Measurements from ENCODE around the gene KRTAP10-7. TPM values are rescaled to one million over a fixed set of nuclear protein-coding genes. Genes with fewer than 3 reads are reported as not detected.

The KRTAP10-7 gene
- total and polyA plus RNA-seq, 9 donors = not detected

DNA sequence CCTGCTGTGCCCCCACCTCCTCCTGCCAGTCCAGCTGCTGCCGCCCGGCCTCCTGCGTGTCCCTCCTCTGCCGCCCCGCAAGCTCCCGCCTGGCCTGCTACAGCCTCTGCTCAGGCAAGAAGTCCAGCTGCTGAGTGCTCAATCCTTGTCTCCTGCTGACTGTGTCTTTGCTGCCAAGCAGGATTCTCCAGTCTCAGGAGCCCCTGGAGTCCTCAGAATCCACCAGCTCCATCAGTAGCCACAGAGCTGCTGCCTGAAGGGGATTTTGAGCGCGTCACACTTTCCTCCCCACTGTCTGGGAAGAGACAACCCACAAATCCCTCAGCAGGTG, 46.8 kb downstream of the KRTAP10-7 start:
- Histone ChIP-seq H3K27me3 (ENCODE audit: control insufficient read depth, insufficient read depth, low read length) (no peaks in the 10 kb centered on the region), H3K36me3 (ENCODE audit: control insufficient read depth, insufficient read depth, low read length) (no peaks in the 10 kb centered on the region), H3K27ac (ENCODE audit: low read length) (no peak overlapping the region), H3K4me3 (ENCODE audit: low read length) (no peak overlapping the region), H3K4me1 (ENCODE audit: control insufficient read depth, insufficient read depth, low read length) (peaks cover 2% of the 10 kb centered on the region), H3K9me3 (replicated peaks; ENCODE audit: control insufficient read depth, low read depth, low read length) (peaks cover 9% of the 10 kb centered on the region)
- 38% methylated on average over 7 of the region's 8 CpGs for WGBS (ENCODE audit: insufficient coverage)
- peak; percentile 19 for DNase-seq

GRCh38 chr21:44648557-44649311, 48.3 kb downstream of the KRTAP10-7 start:
- H3K36me3 ChIP-seq (ENCODE audit: control insufficient read depth, insufficient read depth, low read length) = no peaks in the 10 kb centered on the region
- H3K9me3 ChIP-seq (replicated peaks; ENCODE audit: control insufficient read depth, low read depth, low read length) = peaks cover 8% of the 10 kb centered on the region
- WGBS (ENCODE audit: insufficient coverage) = 66% methylated on average over 30 of the region's 33 CpGs
- no peak overlapping the region for H3K27ac ChIP-seq (ENCODE audit: low read length)
- H3K4me3 ChIP-seq (ENCODE audit: low read length) = no peak overlapping the region
- H3K27me3 ChIP-seq (ENCODE audit: control insufficient read depth, insufficient read depth, low read length) = no peaks in the 10 kb centered on the region
- H3K4me1 ChIP-seq (ENCODE audit: control insufficient read depth, insufficient read depth, low read length) = peaks cover 2% of the 10 kb centered on the region
- DNase-seq = no peak

DNA sequence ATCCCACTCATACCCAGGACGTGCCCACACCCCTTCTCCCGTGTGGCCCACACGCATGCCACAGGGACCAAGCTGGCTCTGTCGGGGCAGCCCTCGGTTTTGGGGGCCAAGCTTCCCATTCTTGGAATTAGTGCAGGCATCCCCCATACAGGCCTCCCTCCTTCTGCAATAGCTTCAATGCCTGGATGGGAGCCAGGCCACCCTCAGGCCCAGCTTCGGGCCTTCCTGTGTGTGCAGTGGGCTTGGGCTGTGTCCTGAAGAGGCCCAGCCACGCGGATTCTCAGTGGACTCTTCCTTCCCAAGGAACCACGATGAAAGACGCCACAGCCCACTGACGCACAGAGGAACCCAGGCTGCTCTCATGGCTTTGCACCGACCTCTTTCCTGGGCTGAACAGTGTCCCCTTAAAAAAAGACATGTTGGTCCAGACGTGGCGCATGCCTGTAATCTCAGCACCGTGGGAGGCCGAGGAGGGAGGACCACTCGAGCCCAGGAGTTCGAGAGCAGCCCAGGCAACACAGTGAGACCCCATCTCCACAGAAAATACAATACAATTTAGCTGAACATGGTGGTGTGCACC, 49.2 kb downstream of the KRTAP10-7 start:
- WGBS (ENCODE audit: insufficient coverage) = 63% methylated on average over 16 of the region's 18 CpGs
- no peaks in the 10 kb centered on the region for H3K9me3 ChIP-seq (replicated peaks; ENCODE audit: control insufficient read depth, low read depth, low read length)
- DNase-seq = peak; percentile 18

GRCh38 chr21:44650265-44650972, 50.0 kb downstream of the KRTAP10-7 start:
- no peaks in the 10 kb centered on the region for H3K36me3 ChIP-seq (ENCODE audit: control insufficient read depth, insufficient read depth, low read length)
- peaks cover 2% of the 10 kb centered on the region for H3K4me1 ChIP-seq (ENCODE audit: control insufficient read depth, insufficient read depth, low read length)
- H3K4me3 ChIP-seq (ENCODE audit: low read length) = no peak overlapping the region
- DNase-seq = no peak
- no peaks in the 10 kb centered on the region for H3K9me3 ChIP-seq (replicated peaks; ENCODE audit: control insufficient read depth, low read depth, low read length)
- WGBS (ENCODE audit: insufficient coverage) = 90% methylated on average over 15 of the region's 20 CpGs
- no peak overlapping the region for H3K27ac ChIP-seq (ENCODE audit: low read length)
- peaks cover 6% of the 10 kb centered on the region for H3K27me3 ChIP-seq (ENCODE audit: control insufficient read depth, insufficient read depth, low read length)

More for the DNA sequence above, 49.2 kb downstream of the KRTAP10-7 start:
- Histone ChIP-seq H3K27ac (ENCODE audit: low read length) (no peak overlapping the region), H3K4me3 (ENCODE audit: low read length) (no peak overlapping the region), H3K4me1 (ENCODE audit: control insufficient read depth, insufficient read depth, low read length) (peaks cover 2% of the 10 kb centered on the region), H3K36me3 (ENCODE audit: control insufficient read depth, insufficient read depth, low read length) (no peaks in the 10 kb centered on the region), H3K27me3 (ENCODE audit: control insufficient read depth, insufficient read depth, low read length) (peaks cover 6% of the 10 kb centered on the region)

GRCh38 chr21:44650973-44651675, 50.7 kb downstream of the KRTAP10-7 start:
- no peaks in the 10 kb centered on the region for H3K36me3 ChIP-seq (ENCODE audit: control insufficient read depth, insufficient read depth, low read length)
- DNase-seq = no peak
- H3K4me1 ChIP-seq (ENCODE audit: control insufficient read depth, insufficient read depth, low read length) = peaks cover 2% of the 10 kb centered on the region
- H3K4me3 ChIP-seq (ENCODE audit: low read length) = no peak overlapping the region
- H3K27me3 ChIP-seq (ENCODE audit: control insufficient read depth, insufficient read depth, low read length) = peaks cover 6% of the 10 kb centered on the region
- peaks cover under 1% of the 10 kb centered on the region for H3K9me3 ChIP-seq (replicated peaks; ENCODE audit: control insufficient read depth, low read depth, low read length)
- H3K27ac ChIP-seq (ENCODE audit: low read length) = no peak overlapping the region
- 79% methylated on average over 6 of the region's 12 CpGs for WGBS (ENCODE audit: insufficient coverage)

Other genes with a start within 250 kb of the KRTAP10-7 start
- 0.89 TPM for gene TRPM2, start 247.0 kb upstream of the KRTAP10-7 start, total RNA-seq
- 1 to 10 TPM; 1.3 to 1.9 (median 1.5) TPM for gene TRPM2, start 247.0 kb upstream of the KRTAP10-7 start, polyA plus RNA-seq (ENCODE audit: insufficient read depth in 1 of 8, insufficient read length in 8 of 8, low replicate concordance in 1 of 8)
- 0.98 TPM for gene LRRC3, start 145.1 kb upstream of the KRTAP10-7 start, total RNA-seq
- 1 to 10 TPM; 2.2 to 4.2 (median 2.5) TPM for gene LRRC3, start 145.1 kb upstream of the KRTAP10-7 start, polyA plus RNA-seq (ENCODE audit: insufficient read depth in 1 of 8, insufficient read length in 8 of 8, low replicate concordance in 1 of 8)
- not detected for gene KRTAP10-1, start 60.4 kb upstream of the KRTAP10-7 start, total RNA-seq
- gene KRTAP10-1, start 60.4 kb upstream of the KRTAP10-7 start, polyA plus RNA-seq (ENCODE audit: insufficient read depth in 1 of 8, insufficient read length in 8 of 8, low replicate concordance in 1 of 8) = not detected
- not detected for gene KRTAP10-2, start 49.1 kb upstream of the KRTAP10-7 start, total RNA-seq
- gene KRTAP10-2, start 49.1 kb upstream of the KRTAP10-7 start, polyA plus RNA-seq (ENCODE audit: insufficient read depth in 1 of 8, insufficient read length in 8 of 8, low replicate concordance in 1 of 8) = not detected
- not detected for gene KRTAP10-3, start 41.8 kb upstream of the KRTAP10-7 start, total RNA-seq
- gene KRTAP10-3, start 41.8 kb upstream of the KRTAP10-7 start, polyA plus RNA-seq (ENCODE audit: insufficient read depth in 1 of 8, insufficient read length in 8 of 8, low replicate concordance in 1 of 8) = not detected
- gene KRTAP10-4, start 26.9 kb upstream of the KRTAP10-7 start, total RNA-seq = not detected
- not detected for gene KRTAP10-4, start 26.9 kb upstream of the KRTAP10-7 start, polyA plus RNA-seq (ENCODE audit: insufficient read depth in 1 of 8, insufficient read length in 8 of 8, low replicate concordance in 1 of 8)
- not detected for gene KRTAP10-5, start 20.0 kb upstream of the KRTAP10-7 start, total RNA-seq
- gene KRTAP10-5, start 20.0 kb upstream of the KRTAP10-7 start, polyA plus RNA-seq (ENCODE audit: insufficient read depth in 1 of 8, insufficient read length in 8 of 8, low replicate concordance in 1 of 8) = not detected
- not detected for gene KRTAP10-6, start 8.1 kb upstream of the KRTAP10-7 start, total RNA-seq
- gene KRTAP10-6, start 8.1 kb upstream of the KRTAP10-7 start, polyA plus RNA-seq (ENCODE audit: insufficient read depth in 1 of 8, insufficient read length in 8 of 8, low replicate concordance in 1 of 8) = not detected
- not detected for gene KRTAP10-8, start 11.5 kb downstream of the KRTAP10-7 start, total RNA-seq
- not detected for gene KRTAP10-8, start 11.5 kb downstream of the KRTAP10-7 start, polyA plus RNA-seq (ENCODE audit: insufficient read depth in 1 of 8, insufficient read length in 8 of 8, low replicate concordance in 1 of 8)
- not detected for gene KRTAP10-9, start 26.5 kb downstream of the KRTAP10-7 start, total RNA-seq
- not detected for gene KRTAP10-9, start 26.5 kb downstream of the KRTAP10-7 start, polyA plus RNA-seq (ENCODE audit: insufficient read depth in 1 of 8, insufficient read length in 8 of 8, low replicate concordance in 1 of 8)
- gene KRTAP10-10, start 36.8 kb downstream of the KRTAP10-7 start, total RNA-seq = not detected
- not detected for gene KRTAP10-10, start 36.8 kb downstream of the KRTAP10-7 start, polyA plus RNA-seq (ENCODE audit: insufficient read depth in 1 of 8, insufficient read length in 8 of 8, low replicate concordance in 1 of 8)
- not detected for gene KRTAP10-11, start 45.8 kb downstream of the KRTAP10-7 start, total RNA-seq
- gene KRTAP10-11, start 45.8 kb downstream of the KRTAP10-7 start, polyA plus RNA-seq (ENCODE audit: insufficient read depth in 1 of 8, insufficient read length in 8 of 8, low replicate concordance in 1 of 8) = not detected
- gene KRTAP12-4, start 54.1 kb downstream of the KRTAP10-7 start, total RNA-seq = not detected
- gene KRTAP12-4, start 54.1 kb downstream of the KRTAP10-7 start, polyA plus RNA-seq (ENCODE audit: insufficient read depth in 1 of 8, insufficient read length in 8 of 8, low replicate concordance in 1 of 8) = not detected
- not detected for gene KRTAP12-3, start 57.3 kb downstream of the KRTAP10-7 start, total RNA-seq
- gene KRTAP12-3, start 57.3 kb downstream of the KRTAP10-7 start, polyA plus RNA-seq (ENCODE audit: insufficient read depth in 1 of 8, insufficient read length in 8 of 8, low replicate concordance in 1 of 8) = not detected
- not detected for gene KRTAP12-2, start 66.3 kb downstream of the KRTAP10-7 start, total RNA-seq
- gene KRTAP12-2, start 66.3 kb downstream of the KRTAP10-7 start, polyA plus RNA-seq (ENCODE audit: insufficient read depth in 1 of 8, insufficient read length in 8 of 8, low replicate concordance in 1 of 8) = not detected
- gene KRTAP12-1, start 81.6 kb downstream of the KRTAP10-7 start, total RNA-seq = not detected
- gene KRTAP12-1, start 81.6 kb downstream of the KRTAP10-7 start, polyA plus RNA-seq (ENCODE audit: insufficient read depth in 1 of 8, insufficient read length in 8 of 8, low replicate concordance in 1 of 8) = not detected
- not detected for gene KRTAP10-12, start 96.6 kb downstream of the KRTAP10-7 start, total RNA-seq
- gene KRTAP10-12, start 96.6 kb downstream of the KRTAP10-7 start, polyA plus RNA-seq (ENCODE audit: insufficient read depth in 1 of 8, insufficient read length in 8 of 8, low replicate concordance in 1 of 8) = not detected
- 0.04 TPM for gene TSPEAR, start 111.0 kb downstream of the KRTAP10-7 start, total RNA-seq
- gene TSPEAR, start 111.0 kb downstream of the KRTAP10-7 start, polyA plus RNA-seq (ENCODE audit: insufficient read depth in 1 of 8, insufficient read length in 8 of 8, low replicate concordance in 1 of 8) = 1 to 10 TPM in 1 of 8 donors, under 1 TPM in 5, not detected in 2; 0.07 to 1.5 (median 0.10) TPM
- 45.9 TPM for gene UBE2G2, start 201.2 kb downstream of the KRTAP10-7 start, total RNA-seq
- 100 to 1,000 TPM in 1 of 8 donors, 10 to 100 TPM in 7; 55.6 to 106 (median 70.5) TPM for gene UBE2G2, start 201.2 kb downstream of the KRTAP10-7 start, polyA plus RNA-seq (ENCODE audit: insufficient read depth in 1 of 8, insufficient read length in 8 of 8, low replicate concordance in 1 of 8)
- 51.7 TPM for gene SUMO3, start 217.5 kb downstream of the KRTAP10-7 start, total RNA-seq
- 10 to 100 TPM; 63.1 to 82.5 (median 72.9) TPM for gene SUMO3, start 217.5 kb downstream of the KRTAP10-7 start, polyA plus RNA-seq (ENCODE audit: insufficient read depth in 1 of 8, insufficient read length in 8 of 8, low replicate concordance in 1 of 8)

All from muscle of leg (tissue), 11 donors.